Choroid plexus epithelial cell (primary cell): Measurements from ENCODE around the gene GTF3A.

Source experiments
- DNase-seq: peaks from one replicate; pipeline ENCODE4 v3.0.0-alpha.2; 2010; ENCODE audit warnings: low read depth
- H3K4me3 ChIP-seq: 2 replicates; pipeline ENCODE4 v1.5.1; 2011; ENCODE audit warnings: low read depth, mild to moderate bottlenecking, control low read depth, low read length, moderate library complexity
- TF ChIP-seq, protein P1 (sequence below): conservative IDR thresholded peaks from 2 replicates; pipeline ENCODE4 v1.5.1; 2011; ENCODE audit warnings: low read depth, mild to moderate bottlenecking, control low read depth, inconsistent platforms, low read length, moderate library complexity

Gene GTF3A

GRCh38 chr13:27476943-27477703 lies 52.7 kb downstream of the GTF3A start:
- TF ChIP-seq, protein P1, sequence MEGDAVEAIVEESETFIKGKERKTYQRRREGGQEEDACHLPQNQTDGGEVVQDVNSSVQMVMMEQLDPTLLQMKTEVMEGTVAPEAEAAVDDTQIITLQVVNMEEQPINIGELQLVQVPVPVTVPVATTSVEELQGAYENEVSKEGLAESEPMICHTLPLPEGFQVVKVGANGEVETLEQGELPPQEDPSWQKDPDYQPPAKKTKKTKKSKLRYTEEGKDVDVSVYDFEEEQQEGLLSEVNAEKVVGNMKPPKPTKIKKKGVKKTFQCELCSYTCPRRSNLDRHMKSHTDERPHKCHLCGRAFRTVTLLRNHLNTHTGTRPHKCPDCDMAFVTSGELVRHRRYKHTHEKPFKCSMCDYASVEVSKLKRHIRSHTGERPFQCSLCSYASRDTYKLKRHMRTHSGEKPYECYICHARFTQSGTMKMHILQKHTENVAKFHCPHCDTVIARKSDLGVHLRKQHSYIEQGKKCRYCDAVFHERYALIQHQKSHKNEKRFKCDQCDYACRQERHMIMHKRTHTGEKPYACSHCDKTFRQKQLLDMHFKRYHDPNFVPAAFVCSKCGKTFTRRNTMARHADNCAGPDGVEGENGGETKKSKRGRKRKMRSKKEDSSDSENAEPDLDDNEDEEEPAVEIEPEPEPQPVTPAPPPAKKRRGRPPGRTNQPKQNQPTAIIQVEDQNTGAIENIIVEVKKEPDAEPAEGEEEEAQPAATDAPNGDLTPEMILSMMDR, result no peak
- no peak overlapping the region for H3K4me3 ChIP-seq
- DNase-seq, result peak; percentile 60

GRCh38 chr13:27481766-27482165 lies 57.3 kb downstream of the GTF3A start:
- peak; percentile 63 for DNase-seq
- no peak overlapping the region for H3K4me3 ChIP-seq
- TF ChIP-seq, protein P1, result peak; percentile 87

DNA sequence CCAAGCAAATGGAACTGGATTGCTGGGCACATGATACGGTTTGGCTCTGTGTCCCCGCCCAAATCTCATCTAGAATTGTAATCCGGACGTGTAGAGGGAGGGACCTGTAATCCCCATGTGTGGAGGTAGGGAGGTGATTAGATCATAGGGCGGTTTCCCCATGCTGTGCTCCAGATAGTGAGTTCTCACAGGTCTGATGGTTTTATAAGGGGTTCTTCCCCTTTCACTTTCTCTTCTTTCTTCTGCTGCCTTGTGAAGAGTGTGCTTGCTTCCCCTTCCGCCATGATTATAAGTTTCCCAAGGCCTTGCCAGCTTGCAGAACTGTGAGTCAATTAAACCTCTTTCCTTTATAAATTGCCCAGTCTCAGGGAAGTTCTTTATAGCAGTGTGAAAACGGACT lies 58.6 kb downstream of the GTF3A start:
- TF ChIP-seq, protein P1, result no peak
- H3K4me3 ChIP-seq, result no peak overlapping the region
- no peak for DNase-seq

DNA sequence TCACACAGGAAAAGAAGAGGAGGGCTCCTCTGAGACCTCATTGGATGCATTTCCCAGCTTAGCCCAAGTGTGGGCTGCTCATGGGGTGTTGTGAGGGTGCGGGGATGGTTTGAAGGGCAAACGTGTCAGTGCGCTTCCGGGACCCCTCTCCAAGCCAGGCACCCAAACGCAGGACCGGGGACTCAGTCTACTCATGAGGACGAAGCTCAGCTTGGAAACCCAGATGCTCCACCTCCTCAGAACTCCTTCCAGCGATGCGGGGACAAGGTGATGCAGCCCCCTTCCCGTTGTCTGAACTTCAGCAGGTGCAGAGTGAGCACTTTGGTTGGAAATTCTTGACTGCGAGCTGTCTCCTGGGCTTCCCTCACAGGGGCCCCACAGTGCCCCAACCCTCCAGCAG lies 59.0 kb downstream of the GTF3A start:
- no peak overlapping the region for H3K4me3 ChIP-seq
- TF ChIP-seq, protein P1, result no peak

More for the DNA sequence above, 59.0 kb downstream of the GTF3A start:
- DNase-seq, result no peak
